HG02870 (cell line): Measurements from ENCODE around the gene BET1.

Source experiments
- ATAC-seq: cut with Tn5 transposase; IDR thresholded peaks from one replicate; pipeline ENCODE4 v1.9.1; 2021; ENCODE audit warnings: mild to moderate bottlenecking, moderate library complexity; ENCODE audit not compliant: unreplicated experiment

The BET1 gene

DNA sequence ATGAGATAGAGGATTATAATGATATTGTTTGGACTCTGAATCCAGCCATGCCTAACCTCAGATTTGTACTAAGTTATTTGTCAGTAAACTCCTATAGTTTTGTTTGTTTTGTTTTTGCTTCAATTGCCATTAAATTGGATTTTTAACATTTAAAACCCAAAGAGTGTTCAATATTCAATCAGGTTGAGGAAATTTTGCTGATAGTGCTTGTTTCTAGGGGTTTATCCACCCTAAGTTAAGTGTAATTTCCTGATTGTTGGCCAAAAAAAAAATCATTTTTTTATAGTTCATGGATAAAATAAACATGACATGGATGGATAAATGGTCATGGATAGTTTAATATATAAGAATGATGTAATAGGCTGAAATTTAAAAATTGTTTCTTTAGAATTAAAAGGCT lies 11.4 kb upstream of the BET1 start:
- ATAC-seq = no peak

DNA sequence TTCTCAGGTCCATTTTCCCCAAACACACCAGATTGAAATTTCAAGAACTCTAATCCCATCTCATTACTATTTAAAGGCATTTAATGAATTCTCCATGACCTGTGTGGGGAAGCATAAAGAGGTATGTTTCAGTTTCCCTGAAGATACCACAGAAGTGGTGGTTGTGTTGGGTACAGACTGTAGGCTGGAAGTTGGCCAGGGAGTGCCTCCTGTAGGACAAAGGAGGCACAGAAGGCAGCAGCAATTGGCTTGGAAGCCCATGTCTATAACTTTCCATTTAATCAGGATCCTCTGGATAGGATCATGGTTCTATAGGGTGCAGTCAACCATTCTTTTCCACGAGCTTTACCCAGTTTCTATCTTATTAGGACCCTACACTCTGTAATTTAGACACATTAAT lies 8.6 kb upstream of the BET1 start:
- ATAC-seq = no peak

DNA sequence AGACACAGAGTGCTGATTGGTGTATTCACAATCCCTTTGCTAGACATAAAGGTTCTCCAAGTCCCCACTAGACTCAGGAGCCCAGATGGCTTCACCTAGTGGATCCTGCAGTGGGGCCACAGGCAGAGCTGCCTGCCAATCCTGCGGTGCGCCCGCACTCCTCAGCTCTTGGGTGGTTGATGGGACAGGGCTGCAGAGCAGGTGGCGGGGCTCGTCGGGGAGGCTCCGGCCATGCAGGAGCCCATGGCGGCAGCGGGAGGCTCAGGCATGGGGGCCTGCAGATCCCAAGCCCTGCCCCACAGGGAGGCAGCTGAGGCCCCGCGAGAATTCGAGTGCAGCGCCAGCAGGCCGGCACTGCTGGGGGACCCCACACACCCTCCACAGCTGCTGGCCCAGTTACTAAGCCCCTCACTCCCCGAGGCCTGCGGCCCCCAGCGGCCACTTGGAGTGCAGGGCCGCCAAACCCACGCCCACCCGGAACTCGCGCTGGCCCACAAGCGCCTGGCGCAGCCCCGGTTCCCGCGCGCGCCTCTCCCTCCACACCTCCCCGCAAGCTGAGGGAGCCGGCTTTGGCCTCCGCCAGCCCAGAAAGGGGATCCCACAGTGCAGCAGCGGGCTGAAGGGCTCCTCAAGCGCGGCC lies 7.7 kb upstream of the BET1 start:
- no peak for ATAC-seq

DNA sequence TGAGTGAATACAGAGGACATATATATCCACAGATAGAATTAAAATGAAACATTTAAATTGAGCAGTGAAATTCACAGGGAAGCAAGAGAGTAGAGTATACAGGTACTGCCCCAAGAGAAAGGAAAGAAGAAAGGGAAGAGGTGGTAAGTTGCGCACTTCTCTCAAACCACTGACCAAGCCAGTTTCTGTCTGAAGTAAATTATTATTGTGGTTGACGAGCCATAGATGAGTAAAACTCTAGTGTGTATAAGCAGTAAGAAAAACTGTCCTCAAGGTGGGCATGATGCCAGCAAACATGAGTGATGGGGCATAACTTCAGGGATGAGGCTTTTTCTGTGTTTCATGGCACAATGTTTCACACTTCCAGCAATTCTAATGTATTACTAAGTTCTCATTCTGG lies 4.4 kb upstream of the BET1 start:
- no peak for ATAC-seq

DNA sequence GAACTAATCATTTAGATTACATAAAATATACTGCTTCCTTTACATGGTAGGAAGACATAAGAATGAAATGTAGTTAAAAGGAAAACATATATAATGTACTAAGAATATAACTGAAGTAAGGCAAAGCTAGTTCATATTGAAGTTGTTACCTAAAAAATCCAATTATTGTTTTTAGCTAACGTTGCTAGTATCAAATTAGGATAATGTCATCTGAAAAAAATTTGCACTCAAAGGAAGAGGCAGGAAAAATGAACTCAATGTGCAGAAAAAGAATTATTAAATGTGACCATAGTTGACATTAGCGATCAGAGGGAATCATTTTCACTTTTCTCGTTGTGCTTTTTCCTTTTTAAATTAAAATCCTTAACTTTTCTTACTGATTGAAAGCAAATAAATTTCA lies 1.6 kb upstream of the BET1 start:
- no peak for ATAC-seq

DNA sequence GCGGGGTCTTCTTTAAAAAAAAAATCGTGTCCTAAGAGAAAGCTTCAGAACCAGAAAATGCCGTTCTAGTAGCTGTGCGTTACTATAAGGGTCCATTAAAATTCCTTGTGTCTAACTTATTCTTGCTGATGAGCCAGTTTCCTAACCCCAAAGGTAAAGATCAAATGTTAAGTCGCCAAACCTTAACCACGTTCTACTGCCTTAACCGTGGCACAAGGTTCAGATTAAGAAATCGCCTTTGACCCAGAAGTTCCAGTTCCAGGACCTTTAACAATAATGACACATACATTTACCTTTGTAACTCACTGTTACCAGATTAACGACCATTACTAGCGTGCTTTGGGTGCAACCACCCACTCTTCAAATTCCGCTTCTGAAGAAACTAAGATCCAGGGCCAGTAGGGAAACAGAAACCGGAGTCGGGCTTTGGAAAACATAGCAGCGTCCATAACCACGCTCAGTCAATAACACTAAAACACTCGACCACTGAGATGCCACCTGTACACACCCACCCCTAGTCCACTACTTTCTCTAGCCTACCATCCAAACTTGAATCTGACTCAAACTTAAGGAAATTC lies 620 bp downstream of the BET1 start:
- ATAC-seq = peak; percentile 20

DNA sequence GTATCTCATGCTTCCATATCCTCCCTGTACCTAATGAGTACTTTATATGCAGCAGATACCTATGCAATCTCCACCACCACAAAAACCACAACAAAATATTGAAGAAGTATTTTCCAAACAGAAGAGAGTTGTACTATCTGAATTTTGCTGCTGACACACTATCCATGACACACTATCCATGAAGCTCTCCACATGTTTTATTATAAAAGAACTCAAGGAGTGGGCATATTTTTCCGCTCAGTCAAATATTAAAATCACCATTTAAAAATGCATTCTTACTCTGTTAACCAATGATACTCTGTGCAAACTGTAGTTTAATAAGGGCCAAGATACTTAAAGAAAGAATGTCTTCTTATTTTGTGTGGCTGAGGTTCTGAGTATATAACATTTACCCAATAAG lies 2.8 kb downstream of the BET1 start:
- no peak for ATAC-seq

DNA sequence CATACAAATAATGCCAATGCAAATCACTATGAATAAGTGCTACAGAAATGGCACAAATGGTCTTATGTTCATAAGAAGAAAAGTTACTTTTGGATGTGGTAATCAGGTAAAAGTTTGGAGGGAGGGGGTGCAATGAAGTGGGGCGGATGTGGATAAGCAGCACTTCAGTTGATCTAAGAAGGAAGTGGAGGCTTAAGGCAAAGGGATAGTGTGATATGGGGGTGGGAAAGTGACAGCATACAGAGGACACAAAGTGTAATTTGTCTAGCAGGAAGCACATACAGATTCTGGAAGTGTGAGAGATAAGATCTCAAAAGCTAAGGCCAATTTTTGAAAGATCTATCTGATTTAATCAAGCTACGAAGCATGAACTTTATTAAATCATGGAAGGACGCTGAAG lies 6.3 kb downstream of the BET1 start:
- no peak for ATAC-seq

DNA sequence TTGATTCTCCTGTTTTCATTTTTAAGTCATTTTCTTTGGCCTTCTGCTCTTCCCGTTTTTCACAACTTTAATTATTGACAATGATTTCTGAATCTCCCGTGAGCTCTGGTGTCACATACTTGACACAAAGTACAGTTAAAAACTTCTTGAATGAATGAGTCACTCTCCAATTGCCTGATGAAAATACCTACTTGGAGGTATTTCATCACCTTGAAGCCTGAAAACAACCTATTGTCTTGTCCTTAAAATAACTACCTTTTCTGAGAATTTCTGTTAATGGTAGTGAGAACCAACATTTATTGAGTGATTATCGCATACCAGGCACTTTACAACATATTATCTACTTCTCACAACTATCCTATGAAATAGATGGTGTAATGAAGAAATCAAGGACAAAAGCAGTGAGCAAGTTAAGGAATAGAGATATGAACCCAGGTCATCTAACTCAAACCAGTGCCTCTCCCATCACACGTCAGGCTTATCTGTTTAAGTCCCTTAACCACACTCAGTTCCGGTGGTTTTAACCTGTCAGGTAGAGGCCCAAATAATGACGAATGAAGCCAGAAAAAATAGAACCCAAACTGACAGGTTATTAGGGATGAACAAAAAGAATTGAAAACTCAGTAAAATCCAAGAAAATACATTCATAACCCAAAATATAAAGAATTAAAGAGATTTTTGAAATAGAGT lies 11.6 kb downstream of the BET1 start:
- ATAC-seq = peak; percentile 63

DNA sequence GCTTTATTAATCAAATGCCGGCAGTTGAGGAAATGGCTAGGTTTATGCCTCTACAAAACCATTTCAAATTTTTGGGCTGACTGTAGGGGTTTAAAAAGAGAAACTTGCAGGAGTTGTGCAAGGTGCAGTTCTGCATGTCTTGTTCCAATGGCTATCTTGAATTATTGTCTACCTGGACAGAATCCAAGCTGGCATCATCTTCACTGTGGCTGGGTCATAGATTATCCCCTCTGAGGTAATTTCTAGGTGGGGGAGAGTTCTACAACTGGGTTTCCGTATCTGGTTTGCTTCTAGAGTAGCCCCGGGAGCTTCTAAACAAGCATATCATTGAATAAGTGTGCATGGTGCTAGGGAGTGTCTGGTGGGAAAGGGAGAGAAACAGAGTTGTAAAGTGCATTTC lies 16.9 kb downstream of the BET1 start:
- no peak for ATAC-seq

DNA sequence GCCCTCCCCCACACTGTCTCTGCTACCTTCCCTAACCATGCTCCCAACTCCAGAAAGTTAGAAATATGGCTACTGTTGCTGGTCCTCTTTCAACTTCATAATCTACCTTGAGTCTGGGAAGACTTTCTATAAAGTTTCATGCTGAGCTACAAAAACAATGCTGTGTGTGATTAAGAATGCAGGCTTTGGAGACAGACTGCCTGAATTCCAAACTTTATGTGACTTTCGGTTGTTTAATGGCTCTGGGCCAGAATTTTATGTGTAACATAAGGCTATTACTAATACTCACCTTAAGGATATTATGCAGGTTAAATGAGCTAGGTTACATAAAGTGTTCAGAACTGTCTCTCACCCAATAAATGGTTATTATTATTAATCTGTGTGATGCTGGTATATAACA lies 19.1 kb downstream of the BET1 start:
- no peak for ATAC-seq

DNA sequence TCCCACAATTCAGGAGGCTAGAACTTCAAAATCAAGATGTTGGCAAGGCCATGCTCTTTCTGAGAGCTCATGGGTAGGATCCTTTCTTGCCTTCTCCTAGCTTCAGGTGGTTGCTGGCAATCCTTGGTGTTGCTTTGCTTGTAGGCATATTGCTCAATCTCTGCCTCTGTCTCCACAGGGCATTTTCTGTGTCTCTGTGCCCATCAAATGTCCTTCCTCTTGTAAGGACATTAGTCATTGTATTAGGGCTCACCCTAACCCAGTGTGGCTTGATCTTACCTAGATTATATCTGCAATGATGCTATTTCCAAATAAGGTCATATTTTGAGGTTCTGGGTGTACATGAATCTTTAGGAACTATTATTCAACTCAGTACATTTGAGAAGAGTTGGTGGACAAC lies 20.1 kb downstream of the BET1 start:
- no peak for ATAC-seq

DNA sequence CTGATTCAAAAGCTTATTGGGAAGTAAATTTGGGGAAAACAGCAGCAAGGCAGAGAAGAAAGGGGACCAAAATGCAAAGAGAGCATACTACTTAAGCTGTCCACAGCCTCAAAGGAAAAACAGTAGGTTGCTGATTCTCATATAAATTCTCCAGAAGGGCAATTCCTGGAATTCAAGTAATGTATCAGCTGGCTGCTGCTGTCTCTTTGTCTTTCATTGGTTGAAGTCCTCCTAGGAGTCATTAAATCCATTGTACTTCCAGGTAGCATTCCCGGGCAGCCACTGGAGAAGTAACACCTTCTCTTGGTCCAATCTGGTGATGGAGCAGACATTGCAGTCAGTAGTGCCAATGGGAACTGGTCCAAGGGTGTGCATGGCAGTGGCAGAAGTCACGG lies 22.7 kb downstream of the BET1 start:
- no peak for ATAC-seq

DNA sequence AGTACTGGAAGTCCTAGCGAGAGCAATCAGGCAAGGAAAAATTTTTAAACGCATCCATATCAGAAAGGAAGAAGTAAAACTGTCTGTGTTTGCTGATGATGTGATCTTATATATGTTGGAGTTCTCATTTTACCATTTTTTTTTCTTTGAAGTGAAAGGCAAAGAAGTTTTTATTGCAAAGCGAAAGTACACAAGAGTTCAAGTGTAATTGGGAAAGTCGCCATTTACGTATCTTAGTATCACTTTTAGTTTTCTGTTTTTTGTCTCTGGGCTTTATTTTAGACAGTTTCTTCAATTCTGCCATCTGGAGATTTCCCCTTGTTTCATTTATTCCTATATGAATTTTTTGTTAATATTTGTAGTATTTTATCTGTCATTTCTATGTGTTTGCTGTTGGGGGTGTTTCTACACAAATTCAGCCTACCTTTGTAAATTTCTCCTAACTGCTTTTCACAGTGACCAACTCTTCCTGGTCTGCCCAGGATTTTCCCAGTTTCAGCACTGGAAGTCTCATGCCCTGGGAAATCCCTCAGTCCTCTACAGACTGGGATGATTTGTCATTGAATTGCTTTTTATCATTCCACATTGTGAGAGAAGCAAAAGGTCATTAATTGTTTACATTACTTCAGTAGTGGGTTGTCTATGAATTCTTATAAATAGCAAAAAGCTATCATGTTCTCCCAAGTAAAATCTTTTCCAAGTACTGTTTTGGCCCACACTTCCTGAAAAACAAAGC lies 23.2 kb downstream of the BET1 start:
- peak; percentile 43 for ATAC-seq

DNA sequence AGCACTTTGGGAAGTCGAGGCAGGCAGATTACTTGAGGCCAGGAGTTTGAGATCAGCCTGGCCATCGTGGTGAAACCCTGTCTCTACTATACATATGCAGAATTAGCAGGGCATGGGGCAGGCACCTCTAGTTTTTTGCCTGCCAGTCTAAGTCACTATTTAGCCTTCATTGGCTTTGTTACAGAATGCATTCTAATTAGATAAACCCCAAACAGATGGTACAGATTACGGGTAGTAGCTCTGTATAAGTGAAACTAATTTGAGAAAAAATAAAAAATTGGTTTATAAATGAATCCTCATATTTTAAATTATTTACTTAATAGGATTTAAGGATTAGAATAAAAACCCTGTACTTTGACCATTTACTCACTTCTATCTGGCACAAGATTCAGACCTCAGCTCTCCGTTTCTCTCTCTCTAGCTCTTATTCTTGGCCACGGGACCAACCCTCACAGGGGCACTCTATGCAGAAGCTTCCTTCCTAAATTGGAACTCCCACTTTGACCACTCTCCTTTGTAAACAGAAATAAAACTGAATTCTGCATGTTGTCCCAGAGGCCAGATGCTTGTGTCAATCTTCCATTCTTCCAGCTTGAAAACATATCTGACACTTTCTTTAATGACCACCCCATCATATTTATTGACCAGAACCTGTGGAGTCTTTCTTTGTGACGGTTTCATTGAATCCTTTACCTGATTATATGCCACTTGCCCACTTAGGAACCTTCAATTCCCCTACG lies 26.8 kb downstream of the BET1 start:
- ATAC-seq = no peak

DNA sequence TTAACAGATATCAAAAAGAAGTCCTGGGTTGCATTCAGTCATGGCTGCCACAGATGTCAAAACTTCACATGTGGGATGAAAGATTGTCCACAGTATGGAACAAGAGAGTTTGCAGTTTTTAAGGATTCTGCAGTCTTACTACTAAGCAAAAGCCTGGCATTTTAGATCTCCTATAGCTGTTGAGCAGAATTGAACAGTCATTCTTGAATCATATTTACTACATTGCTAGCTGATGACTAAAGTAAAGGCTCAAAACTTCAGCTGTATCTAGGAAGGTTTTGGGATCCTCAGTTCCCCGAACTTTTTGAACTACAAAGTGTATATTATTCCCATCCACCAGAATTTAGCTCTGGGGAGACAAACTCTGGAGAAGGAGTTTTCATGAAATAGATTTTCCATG lies 31.0 kb downstream of the BET1 start:
- ATAC-seq = no peak

DNA sequence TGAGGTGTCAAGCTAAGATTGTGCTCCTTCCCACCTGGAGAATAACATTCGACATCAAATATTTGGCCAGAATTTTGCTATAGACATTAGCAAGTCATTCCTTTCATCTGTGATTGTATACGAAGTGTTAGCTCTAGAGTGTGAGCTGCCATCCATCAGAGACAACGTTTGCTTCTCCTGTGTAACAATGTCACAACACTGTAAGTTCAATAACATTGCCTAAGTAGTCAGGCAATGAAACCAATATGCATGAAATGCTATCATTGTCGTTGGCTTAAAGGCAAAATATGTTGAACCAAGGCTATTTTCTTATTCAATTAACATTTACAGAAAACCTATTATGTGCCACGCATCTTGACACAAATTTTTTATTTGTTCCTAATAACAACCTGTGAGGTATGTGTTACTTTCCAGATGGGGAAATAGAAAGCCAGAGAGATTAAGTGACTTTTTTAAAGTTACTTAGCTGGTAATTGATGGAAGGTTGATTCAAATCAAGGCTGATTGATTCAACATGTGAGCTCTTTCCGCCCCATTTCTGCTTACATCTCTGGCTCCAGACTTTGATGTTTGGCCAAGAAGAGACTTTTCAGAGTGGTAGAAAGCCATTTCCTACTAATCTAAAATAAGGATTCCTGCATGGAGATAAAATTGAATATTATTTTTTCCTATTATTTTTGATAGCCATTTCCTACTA lies 32.0 kb downstream of the BET1 start:
- ATAC-seq = no peak

DNA sequence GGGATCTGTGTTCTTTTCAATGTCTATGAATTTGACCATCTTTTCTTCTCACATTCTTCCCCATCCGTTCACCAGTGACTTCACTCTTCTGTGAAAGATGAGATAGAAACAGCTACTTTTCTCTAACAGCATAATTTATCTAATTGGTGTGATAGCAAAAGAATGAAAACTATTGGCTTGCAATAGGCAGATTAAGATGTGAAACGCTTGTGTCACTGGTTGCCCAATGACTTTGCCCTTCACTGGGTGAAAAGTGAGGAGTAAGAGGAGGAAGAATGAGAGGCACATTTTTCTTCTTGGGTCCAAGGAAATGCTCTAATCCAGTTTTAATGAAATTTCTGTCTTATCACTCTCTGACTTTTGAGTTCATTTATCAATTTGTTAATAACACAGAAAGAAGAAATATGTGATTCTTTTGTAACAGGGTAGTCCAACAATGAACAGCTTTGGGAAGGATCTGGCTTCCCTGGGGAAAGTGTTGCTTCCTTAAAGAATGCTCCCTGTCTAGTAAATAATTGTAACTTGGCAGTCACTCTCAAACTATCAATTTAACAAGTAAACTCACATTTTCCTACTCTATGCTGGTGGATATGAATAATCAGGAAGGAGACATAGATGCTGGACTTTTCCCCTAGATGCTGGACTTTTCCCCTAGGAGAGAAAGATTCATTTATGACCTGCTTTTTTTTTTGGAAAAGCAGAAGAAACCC lies 35.1 kb downstream of the BET1 start:
- ATAC-seq = no peak

DNA sequence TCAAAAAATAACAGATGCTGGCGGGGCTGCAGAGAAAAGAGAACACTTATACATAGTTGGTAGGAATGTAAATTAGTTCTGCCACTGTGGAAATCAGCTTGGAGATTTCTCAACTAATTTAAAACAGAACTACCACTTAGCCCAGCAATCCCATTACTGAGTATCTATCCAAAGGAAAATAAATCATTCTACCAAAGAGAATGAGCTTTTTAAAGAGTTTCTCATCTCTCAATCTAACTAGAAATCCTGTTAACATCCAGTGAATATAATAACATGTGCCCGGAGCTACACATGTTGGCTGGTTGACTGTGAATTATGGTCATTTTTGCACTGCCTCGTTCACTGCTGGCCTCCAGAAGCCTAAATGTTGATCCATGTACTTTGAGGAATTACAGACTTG lies 39.3 kb downstream of the BET1 start:
- ATAC-seq = no peak

DNA sequence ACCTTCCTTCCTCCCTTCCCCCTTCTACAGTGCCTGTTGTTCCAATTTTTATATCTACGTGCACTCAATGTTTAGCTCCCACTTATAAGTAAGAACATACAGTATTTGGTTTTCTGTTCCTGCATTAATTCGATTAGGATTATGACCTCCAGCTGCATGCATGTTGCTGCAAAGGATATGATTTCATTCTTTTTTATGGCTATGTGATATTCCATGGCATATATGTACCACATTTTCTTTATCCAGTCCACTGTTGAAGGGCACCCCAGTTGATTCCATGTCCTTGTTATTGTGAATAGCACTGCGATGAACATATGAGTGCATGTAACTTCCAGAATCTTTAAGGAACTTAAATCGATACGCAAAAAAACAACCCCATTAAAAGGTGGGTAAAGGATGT lies 39.9 kb downstream of the BET1 start:
- ATAC-seq = no peak
